Stomach (tissue), 9 donors: ENCODE results near the gene DNAJC22. TPM values are rescaled to one million over a fixed set of nuclear protein-coding genes. Genes with fewer than 3 reads are reported as not detected.

ENCODE experiments used
- DNase-seq, 2 donors: peaks; one replicate each; pipeline versions ENCODE4 v3.0.0 to v3.0.0-alpha.2; 2013 to 2019
- H3K27ac ChIP-seq, 5 donors: fragments of 200-600 bp in 4 of 5; sonication (generic) in 4 of 5; one replicate each; pipeline ENCODE4 v1.5.1; 2013 to 2019; ENCODE audit warnings: mild to moderate bottlenecking in 1 of 5, moderate library complexity in 1 of 5
- H3K27me3 ChIP-seq, 3 donors: fragments of 200-600 bp; sonication (generic); one replicate each; pipeline ENCODE4 v1.5.1; 2017 to 2019; ENCODE audit warnings: mixed run types in 1 of 3
- H3K36me3 ChIP-seq, 4 donors: fragments of 200-600 bp; sonication (generic); 1 replicate in 3 of 4; 2 replicates in 1 of 4; pipeline ENCODE4 v1.5.1; 2016 to 2019
- H3K4me1 ChIP-seq, 4 donors: fragments of 200-600 bp; sonication (generic); one replicate each; pipeline ENCODE4 v1.5.1; 2016 to 2019
- H3K4me3 ChIP-seq, 4 donors: fragments of 200-600 bp; sonication (generic) in 3 of 4; one replicate each; pipeline ENCODE4 v1.5.1; 2016 to 2019; ENCODE audit warnings: mild to moderate bottlenecking in 1 of 4
- H3K9me3 ChIP-seq, 4 donors: fragments of 200-600 bp; sonication (generic); one replicate each; pipeline ENCODE4 v1.5.1; 2016 to 2019
- CTCF ChIP-seq, 7 experiments: fragments of 450-650 bp in 4 of 7; fragments of 200-600 bp in 3 of 7; sonication (generic) in 3 of 7; IDR thresholded peaks; one replicate each; pipeline ENCODE4 v1.5.1; 2016 to 2019; ENCODE audit warnings: antibody characterized with exemption in 7 of 7, control low read depth in 2 of 7, mild to moderate bottlenecking in 1 of 7
- EP300 ChIP-seq: sonication (generic); formaldehyde crosslinking; IDR thresholded peaks from one replicate; pipeline ENCODE4 v1.6.1; 2017; ENCODE audit warnings: antibody characterized with exemption
- POLR2A ChIP-seq, 4 donors: fragments of 450-650 bp; IDR thresholded peaks; one replicate each; pipeline ENCODE4 v1.6.1; 2016; ENCODE audit warnings: antibody characterized with exemption in 4 of 4, control low read depth in 2 of 4, mild to moderate bottlenecking in 1 of 4, moderate library complexity in 1 of 4
- POLR2AphosphoS5 ChIP-seq, 3 donors: sonication (generic); formaldehyde crosslinking; IDR thresholded peaks; one replicate each; pipeline ENCODE4 v1.6.1; 2016; ENCODE audit warnings: antibody characterized with exemption in 3 of 3
- WGBS, 5 donors: extraction: QIAGEN DNeasy Blood & Tissue Kit in 3 of 5; methylation state at CpG; one replicate each; pipeline versions ENCODE4 v1.1.5 to v1.1.7; 2013 to 2018; 5-methylcytosine and 5-hydroxymethylcytosine counted together
- intact Hi-C: fragments of 100-400 bp; cut with DNase I; formaldehyde crosslinking; loops from one replicate; pipeline ENCODE4 v1.15.1; 2023; ENCODE audit warnings: low total_unique reads
- polyA plus RNA-seq, 3 donors: library from polyadenylated mRNA; stranded (reverse); fragments of 200-250 nt; gene quantifications; one replicate each; pipeline ENCODE4 v1.2.3, GENCODE V29; 2013
- total RNA-seq, 5 donors: library from RNA; depleted of rRNA; stranded (reverse); fragments of >200 nt; gene quantifications; one replicate each; pipeline versions ENCODE4 v1.1.0 to v1.2.3, GENCODE V29; 2014 to 2016
- donor health status: healthy with polysubstance abuse.
- donor health status: Bipolar disorder and iron deficiency.
- donor health status: healthy.

The DNAJC22 gene
- total and polyA plus RNA-seq, 8 donors = 1.5 to 54.7 (median 3.1) TPM; not detected in 1

GRCh38 chr12:49348781-49349180 is 2.1 kb downstream of the DNAJC22 start:
- H3K9me3 ChIP-seq = no peaks in the 10 kb centered on the region
- WGBS, 5 donors = 87 to 98% (median 95%) methylated on average over 5 of the region's 5 CpGs
- H3K27me3 ChIP-seq = peaks cover 10 to 96% (median 40%) of the 10 kb centered on the region in 3 donors
- peaks cover 0 to 4% (median 0%) of the 10 kb centered on the region in 4 donors for H3K36me3 ChIP-seq
- no peak overlapping the region for H3K4me3 ChIP-seq
- DNase-seq = peak; percentile 16 to 17
- intact Hi-C loops = no loop called here
- TF ChIP-seq CTCF (IDR thresholded peaks at IDR 0.05) (no peak), POLR2A (IDR thresholded peaks at IDR 0.05) (no peak), POLR2AphosphoS5 (IDR thresholded peaks at IDR 0.05) (no peak), EP300 (no peak)
- peaks cover 44 to 53% (median 51%) of the 10 kb centered on the region in 4 donors for H3K4me1 ChIP-seq
- no peak overlapping the region for H3K27ac ChIP-seq

GRCh38 chr12:49349266-49349665 is 2.6 kb downstream of the DNAJC22 start:
- peak in 1 of 2 donors; percentile 22 for DNase-seq
- Histone ChIP-seq H3K4me1 (peaks cover 40 to 53% (median 49%) of the 10 kb centered on the region in 4 donors), H3K36me3 (peaks cover 0 to 4% (median 0%) of the 10 kb centered on the region in 4 donors), H3K27ac (no peak overlapping the region), H3K27me3 (peaks cover 10 to 94% (median 40%) of the 10 kb centered on the region in 3 donors), H3K9me3 (no peaks in the 10 kb centered on the region), H3K4me3 (no peak overlapping the region)
- TF ChIP-seq POLR2AphosphoS5 (IDR thresholded peaks at IDR 0.05) = no peak
- no peak for TF ChIP-seq POLR2A (IDR thresholded peaks at IDR 0.05)
- TF ChIP-seq CTCF (IDR thresholded peaks at IDR 0.05) = no peak
- TF ChIP-seq EP300 = no peak
- WGBS, 5 donors = 77 to 91% (median 90%) methylated on average over 11 of the region's 11 CpGs
- intact Hi-C loops = no loop called here

GRCh38 chr12:49352351-49352750 is 5.7 kb downstream of the DNAJC22 start:
- Histone ChIP-seq H3K27me3 (peaks cover 0 to 73% (median 11%) of the 10 kb centered on the region in 3 donors), H3K36me3 (peaks cover 0 to 4% (median 0%) of the 10 kb centered on the region in 4 donors), H3K4me1 (peaks cover 15 to 25% (median 22%) of the 10 kb centered on the region in 4 donors), H3K27ac (no peak overlapping the region), H3K4me3 (no peak overlapping the region), H3K9me3 (no peaks in the 10 kb centered on the region)
- TF ChIP-seq POLR2AphosphoS5 (IDR thresholded peaks at IDR 0.05) (no peak), EP300 (no peak), CTCF (IDR thresholded peaks at IDR 0.05) (no peak), POLR2A (IDR thresholded peaks at IDR 0.05) (no peak)
- intact Hi-C loops = no loop called here
- 71 to 88% (median 82%) methylated on average over 2 of the region's 2 CpGs for WGBS, 5 donors
- peak in 1 of 2 donors; percentile 7 for DNase-seq

- DNase-seq = peak in 1 of 2 donors; percentile 3
- intact Hi-C loops = no loop called here
- H3K27me3 ChIP-seq = peaks cover 0 to 44% (median 3%) of the 10 kb centered on the region in 3 donors
- 88 to 96% (median 95%) methylated on average over 10 of the region's 10 CpGs for WGBS, 5 donors
- no peak for TF ChIP-seq CTCF (IDR thresholded peaks at IDR 0.05)
- TF ChIP-seq POLR2AphosphoS5 (IDR thresholded peaks at IDR 0.05) = no peak
- TF ChIP-seq POLR2A (IDR thresholded peaks at IDR 0.05) = no peak
- no peak for TF ChIP-seq EP300
- H3K4me3 ChIP-seq = no peak overlapping the region
- peaks cover 0 to 4% (median 0%) of the 10 kb centered on the region in 4 donors for H3K36me3 ChIP-seq
- H3K27ac ChIP-seq = no peak overlapping the region
- H3K9me3 ChIP-seq = no peaks in the 10 kb centered on the region
- H3K4me1 ChIP-seq = peaks cover 0 to 6% (median 5%) of the 10 kb centered on the region in 4 donors
Measured at GRCh38 chr12:49355913-49356312, 9.2 kb downstream of the DNAJC22 start.
